Activated naive CD8-positive, alpha-beta T cell (primary cell): ENCODE data around the gene MRGPRX4.
"Not testable (repeated sequence)": the region's sequence is repeated elsewhere in the genome, so short reads cannot be mapped to it uniquely, and the experiment has no call there.

Experiments used
- H3K27ac Mint-ChIP-seq: one replicate; pipeline ENCODE4 v1.8.0; 2021; ENCODE audit warnings: mixed read lengths
- H3K27me3 Mint-ChIP-seq: one replicate; pipeline ENCODE4 v1.8.0; 2021; ENCODE audit warnings: mixed read lengths
- H3K36me3 Mint-ChIP-seq: one replicate; pipeline ENCODE4 v1.8.0; 2021; ENCODE audit warnings: mixed read lengths
- H3K4me1 Mint-ChIP-seq: one replicate; pipeline ENCODE4 v1.8.0; 2021; ENCODE audit warnings: low read depth, mixed read lengths
- H3K4me3 Mint-ChIP-seq: one replicate; pipeline ENCODE4 v1.8.0; 2021; ENCODE audit warnings: mild to moderate bottlenecking, mixed read lengths
- H3K9me3 Mint-ChIP-seq: one replicate; pipeline ENCODE4 v1.8.0; 2021; ENCODE audit warnings: low read depth, mixed read lengths

The MRGPRX4 gene

GRCh38 chr11:18172666-18173065, at the start of gene MRGPRX4:
TSS of gene MRGPRX4 (plus strand) at chr11:18172837. CDS start at chr11:18173257, 420 bp downstream.
- Mint-ChIP-seq H3K27me3 (peaks cover 15% of the 10 kb centered on the region), H3K36me3 (no peaks in the 10 kb centered on the region), H3K4me1 (no peaks in the 10 kb centered on the region), H3K9me3 (no peaks in the 10 kb centered on the region), H3K4me3 (no peak within 1 kb of the TSS), H3K27ac (no peak within 1 kb of the TSS)

DNA sequence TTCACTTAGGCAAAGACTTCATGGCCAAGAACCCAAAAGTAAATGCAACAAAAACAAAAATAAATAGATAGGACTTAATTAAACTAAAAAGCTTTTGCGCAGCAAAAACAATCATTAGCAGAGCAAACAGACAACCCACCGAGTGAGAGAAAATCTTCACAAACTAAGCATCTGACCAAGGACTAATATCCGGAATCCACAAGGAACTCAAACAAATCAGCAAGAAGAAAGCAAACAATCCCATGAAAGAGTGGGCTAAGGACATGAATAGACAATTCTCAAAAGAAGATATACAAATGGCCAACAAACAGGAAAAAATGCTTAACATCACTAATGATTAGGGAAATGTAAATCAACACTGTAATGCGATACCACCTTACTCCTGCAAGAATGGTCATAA, 41.5 kb upstream of the MRGPRX4 start:
- H3K27ac Mint-ChIP-seq, H3K36me3 Mint-ChIP-seq, H3K4me3 Mint-ChIP-seq, H3K9me3 Mint-ChIP-seq, H3K4me1 Mint-ChIP-seq: not testable (repeated sequence)
- peaks cover 24% of the 10 kb centered on the region for H3K27me3 Mint-ChIP-seq

DNA sequence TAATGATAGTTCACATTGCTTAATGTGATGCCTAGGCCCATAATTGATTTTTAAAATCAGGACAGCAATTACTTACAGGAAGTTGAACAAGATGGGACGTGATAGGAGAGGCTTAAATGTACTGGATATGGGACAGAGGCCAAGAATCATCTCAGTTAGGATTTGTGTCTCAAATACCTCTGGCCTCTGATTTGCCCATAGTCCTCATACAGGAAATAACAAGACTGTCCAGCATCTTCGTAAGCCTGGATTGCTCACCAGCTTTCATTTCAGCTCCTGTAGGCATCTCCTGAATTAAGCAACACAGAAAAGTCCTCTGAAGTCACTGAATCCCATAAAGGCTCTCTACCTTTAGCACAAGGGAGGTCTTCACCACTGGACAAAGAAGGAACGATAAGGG, 40.3 kb upstream of the MRGPRX4 start, which contains the start of gene MRGPRX3:
TSS of gene MRGPRX3 (plus strand) at position 231 of the 400 bp plus-strand sequence. CDS start 4,632 bp downstream, outside the sequence.
- no peaks in the 10 kb centered on the region for H3K4me1 Mint-ChIP-seq
- H3K9me3 Mint-ChIP-seq = no peaks in the 10 kb centered on the region
- H3K4me3 Mint-ChIP-seq = no peak within 1 kb of the TSS
- peaks cover 30% of the 10 kb centered on the region for H3K27me3 Mint-ChIP-seq
- H3K36me3 Mint-ChIP-seq = no peaks in the 10 kb centered on the region
- no peak within 1 kb of the TSS for H3K27ac Mint-ChIP-seq

- Mint-ChIP-seq H3K27ac (no peak overlapping the region), H3K4me3 (no peak overlapping the region), H3K27me3 (peaks cover 28% of the 10 kb centered on the region), H3K9me3 (no peaks in the 10 kb centered on the region), H3K36me3 (no peaks in the 10 kb centered on the region), H3K4me1 (no peaks in the 10 kb centered on the region)
Measured at GRCh38 chr11:18135308-18135707, 37.3 kb upstream of the MRGPRX4 start.

GRCh38 chr11:18137186-18137800, 35.3 kb upstream of the MRGPRX4 start:
- H3K9me3 Mint-ChIP-seq = no peaks in the 10 kb centered on the region
- peaks cover 27% of the 10 kb centered on the region for H3K27me3 Mint-ChIP-seq
- no peaks in the 10 kb centered on the region for H3K36me3 Mint-ChIP-seq
- H3K4me1 Mint-ChIP-seq = no peaks in the 10 kb centered on the region
- no peak overlapping the region for H3K4me3 Mint-ChIP-seq
- no peak overlapping the region for H3K27ac Mint-ChIP-seq

GRCh38 chr11:18140145-18140544, 32.5 kb upstream of the MRGPRX4 start:
- Mint-ChIP-seq H3K27ac (no peak overlapping the region), H3K27me3 (peaks cover 35% of the 10 kb centered on the region), H3K4me1 (no peaks in the 10 kb centered on the region), H3K36me3 (no peaks in the 10 kb centered on the region), H3K9me3 (no peaks in the 10 kb centered on the region), H3K4me3 (no peak overlapping the region)

GRCh38 chr11:18144243-18144642, 28.4 kb upstream of the MRGPRX4 start:
- peaks cover 5% of the 10 kb centered on the region for H3K4me1 Mint-ChIP-seq
- no peak overlapping the region for H3K4me3 Mint-ChIP-seq
- H3K36me3 Mint-ChIP-seq = no peaks in the 10 kb centered on the region
- H3K27ac Mint-ChIP-seq = no peak overlapping the region
- H3K9me3 Mint-ChIP-seq = no peaks in the 10 kb centered on the region
- peaks cover 24% of the 10 kb centered on the region for H3K27me3 Mint-ChIP-seq

DNA sequence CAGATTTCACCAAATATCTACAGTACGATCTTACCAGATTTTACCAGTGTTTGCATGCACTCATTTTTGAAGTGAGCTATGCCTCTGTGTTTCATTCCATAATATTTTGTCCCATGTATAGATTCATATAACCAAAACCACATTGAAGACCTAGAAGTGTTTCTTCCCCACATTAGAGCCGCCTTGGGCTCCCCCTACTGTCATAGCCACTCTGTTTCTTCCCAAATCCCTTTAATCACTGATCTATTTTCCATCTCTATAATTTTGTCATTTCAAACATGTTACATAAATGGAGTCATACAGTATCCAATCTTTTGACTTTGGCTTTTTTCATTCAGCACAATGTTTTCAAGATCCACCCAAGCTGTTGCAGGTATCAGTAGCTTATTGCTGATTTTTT, 27.6 kb upstream of the MRGPRX4 start:
- Mint-ChIP-seq H3K27ac (no peak overlapping the region), H3K9me3 (no peaks in the 10 kb centered on the region), H3K36me3 (no peaks in the 10 kb centered on the region), H3K27me3 (peaks cover 26% of the 10 kb centered on the region), H3K4me1 (peaks cover 5% of the 10 kb centered on the region), H3K4me3 (no peak overlapping the region)

DNA sequence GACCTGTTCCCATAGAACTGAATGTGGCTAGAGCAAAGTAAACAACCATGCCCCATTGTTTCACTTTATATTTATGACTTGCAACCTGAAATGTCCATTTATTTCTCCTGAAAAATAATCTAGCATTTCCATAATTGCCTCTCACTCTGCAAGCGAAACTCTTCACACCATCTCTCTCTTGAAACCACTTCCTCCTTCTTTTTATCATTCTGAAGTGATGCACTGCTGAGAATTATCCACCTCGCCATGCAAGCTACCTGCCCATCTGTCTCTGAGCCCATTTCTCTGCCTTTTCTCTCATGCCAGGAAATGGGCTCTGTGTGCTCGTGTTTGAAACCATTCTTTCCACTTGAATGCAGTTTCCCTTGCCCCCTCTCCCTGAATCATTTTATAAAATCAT, 26.8 kb upstream of the MRGPRX4 start:
- Mint-ChIP-seq H3K9me3 (no peaks in the 10 kb centered on the region), H3K27ac (no peak overlapping the region)

DNA sequence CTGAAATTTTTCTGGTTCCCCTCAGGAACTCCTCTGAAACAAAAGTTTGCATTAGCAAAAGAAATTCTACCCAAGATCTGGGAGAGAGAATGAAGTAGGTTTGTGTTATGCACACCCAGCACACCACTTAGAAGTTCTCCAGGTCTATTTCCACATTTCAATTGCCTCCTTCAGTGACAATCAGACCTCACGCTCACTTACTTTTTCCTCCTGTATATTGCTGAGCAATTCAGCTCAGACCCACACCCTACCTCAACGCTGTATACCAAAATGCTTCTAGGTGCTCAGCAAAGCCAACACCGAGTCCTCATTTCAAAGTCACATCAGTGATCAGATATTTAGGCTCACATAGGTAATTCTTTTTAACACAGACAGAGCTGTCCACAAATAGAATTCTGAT, 21.1 kb upstream of the MRGPRX4 start:
- Mint-ChIP-seq H3K27me3 (peaks cover 18% of the 10 kb centered on the region), H3K27ac (no peak overlapping the region), H3K36me3 (no peaks in the 10 kb centered on the region), H3K4me1 (no peaks in the 10 kb centered on the region), H3K4me3 (no peak overlapping the region), H3K9me3 (no peaks in the 10 kb centered on the region)

More for the DNA sequence above, 26.8 kb upstream of the MRGPRX4 start:
- H3K27me3 Mint-ChIP-seq = peaks cover 23% of the 10 kb centered on the region
- H3K4me3 Mint-ChIP-seq = no peak overlapping the region
- H3K36me3 Mint-ChIP-seq = no peaks in the 10 kb centered on the region
- peaks cover 5% of the 10 kb centered on the region for H3K4me1 Mint-ChIP-seq

- no peaks in the 10 kb centered on the region for H3K36me3 Mint-ChIP-seq
- no peak overlapping the region for H3K4me3 Mint-ChIP-seq
- peaks cover 4% of the 10 kb centered on the region for H3K27me3 Mint-ChIP-seq
- peaks cover 4% of the 10 kb centered on the region for H3K9me3 Mint-ChIP-seq
- no peak overlapping the region for H3K27ac Mint-ChIP-seq
- no peaks in the 10 kb centered on the region for H3K4me1 Mint-ChIP-seq
Measured at GRCh38 chr11:18168372-18168771, 4.3 kb upstream of the MRGPRX4 start.

GRCh38 chr11:18171377-18172000, 1.1 kb upstream of the MRGPRX4 start:
- Mint-ChIP-seq H3K36me3 (no peaks in the 10 kb centered on the region), H3K4me1 (no peaks in the 10 kb centered on the region), H3K27me3 (peaks cover 10% of the 10 kb centered on the region), H3K9me3 (no peaks in the 10 kb centered on the region), H3K4me3 (no peak overlapping the region), H3K27ac (no peak overlapping the region)

DNA sequence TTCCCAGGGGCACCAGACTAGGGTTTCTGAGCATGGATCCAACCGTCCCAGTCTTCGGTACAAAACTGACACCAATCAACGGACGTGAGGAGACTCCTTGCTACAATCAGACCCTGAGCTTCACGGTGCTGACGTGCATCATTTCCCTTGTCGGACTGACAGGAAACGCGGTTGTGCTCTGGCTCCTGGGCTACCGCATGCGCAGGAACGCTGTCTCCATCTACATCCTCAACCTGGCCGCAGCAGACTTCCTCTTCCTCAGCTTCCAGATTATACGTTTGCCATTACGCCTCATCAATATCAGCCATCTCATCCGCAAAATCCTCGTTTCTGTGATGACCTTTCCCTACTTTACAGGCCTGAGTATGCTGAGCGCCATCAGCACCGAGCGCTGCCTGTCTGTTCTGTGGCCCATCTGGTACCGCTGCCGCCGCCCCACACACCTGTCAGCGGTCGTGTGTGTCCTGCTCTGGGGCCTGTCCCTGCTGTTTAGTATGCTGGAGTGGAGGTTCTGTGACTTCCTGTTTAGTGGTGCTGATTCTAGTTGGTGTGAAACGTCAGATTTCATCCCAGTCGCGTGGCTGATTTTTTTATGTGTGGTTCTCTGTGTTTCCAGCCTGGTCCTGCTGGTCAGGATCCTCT, 709 bp downstream of the MRGPRX4 start:
- no peaks in the 10 kb centered on the region for H3K4me1 Mint-ChIP-seq
- H3K27me3 Mint-ChIP-seq = peaks cover 14% of the 10 kb centered on the region
- H3K9me3 Mint-ChIP-seq = no peaks in the 10 kb centered on the region
- H3K27ac Mint-ChIP-seq = no peak overlapping the region
- H3K36me3 Mint-ChIP-seq = no peaks in the 10 kb centered on the region
- no peak overlapping the region for H3K4me3 Mint-ChIP-seq

DNA sequence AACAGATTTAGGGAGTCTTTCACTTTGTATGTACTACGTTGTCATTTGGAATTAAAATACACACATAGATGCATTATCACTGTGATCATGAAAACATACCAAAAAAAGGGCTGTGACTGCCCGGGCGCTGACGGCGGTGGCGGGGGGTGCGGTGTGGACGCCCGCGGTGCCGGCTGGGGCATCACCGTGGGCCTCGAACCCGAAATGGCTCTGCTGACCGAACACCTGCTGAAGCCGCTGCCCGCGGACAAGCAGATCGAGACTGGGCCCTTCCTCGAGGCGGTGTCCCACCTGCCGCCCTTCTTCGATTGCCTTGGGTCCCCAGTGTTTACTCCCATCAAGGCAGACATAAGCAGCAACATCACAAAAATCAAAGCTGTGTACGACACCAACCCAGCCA, 16.2 kb downstream of the MRGPRX4 start:
- Mint-ChIP-seq H3K9me3 (peaks cover 2% of the 10 kb centered on the region), H3K27ac (no peak overlapping the region), H3K4me1 (no peaks in the 10 kb centered on the region), H3K27me3 (peaks cover 16% of the 10 kb centered on the region), H3K36me3 (no peaks in the 10 kb centered on the region), H3K4me3 (no peak overlapping the region)

DNA sequence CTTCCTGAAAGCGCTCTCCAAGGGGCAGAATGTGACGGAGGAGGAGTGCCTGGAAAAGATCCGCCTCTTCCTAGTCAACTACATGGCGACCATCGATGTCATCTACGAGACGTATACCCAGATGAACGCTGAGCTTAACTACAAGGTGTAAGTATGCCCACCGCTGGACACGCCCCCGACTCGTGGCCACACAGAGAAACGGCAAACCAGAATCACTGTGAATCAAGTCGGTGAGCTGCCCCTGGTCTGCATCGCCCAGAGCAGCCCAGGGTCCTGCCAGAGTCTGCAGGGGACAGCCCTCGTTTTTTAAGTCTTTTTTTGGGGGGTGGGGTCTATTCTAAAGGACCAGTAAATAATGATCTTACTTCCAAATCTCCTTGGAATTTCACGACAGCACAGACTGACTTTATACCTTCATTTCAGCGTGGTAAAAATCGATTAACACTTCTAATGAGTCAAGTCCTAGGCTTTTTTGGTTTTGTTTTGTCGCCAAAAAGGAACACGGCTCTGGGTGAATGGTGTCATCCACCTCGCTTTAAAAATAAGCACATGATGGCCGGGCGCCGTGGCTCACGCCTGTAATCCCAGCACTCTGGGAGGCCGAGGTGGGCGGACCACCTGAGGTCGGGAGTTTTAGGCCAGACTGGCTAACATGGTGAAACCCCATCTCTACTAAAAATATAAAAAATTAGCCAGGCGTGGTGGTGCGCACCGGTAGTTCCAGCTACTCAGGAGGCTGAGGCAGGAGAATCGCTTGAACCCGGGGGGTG, 17.0 kb downstream of the MRGPRX4 start:
- H3K4me3 Mint-ChIP-seq, H3K36me3 Mint-ChIP-seq, H3K27ac Mint-ChIP-seq, H3K9me3 Mint-ChIP-seq, H3K4me1 Mint-ChIP-seq: not testable (repeated sequence)
- H3K27me3 Mint-ChIP-seq = peaks cover 16% of the 10 kb centered on the region
